IMR-90 (cell line): Measurements from ENCODE around the gene ORC5. TPM values are rescaled to one million over a fixed set of nuclear protein-coding genes. Genes with fewer than 3 reads are reported as not detected.

Experiments
- ATAC-seq: fragments of 200-7000 bp; cut with Tn5 transposase; 2 replicates; pipeline ENCODE4 v1.9.1; 2020; ENCODE audit warnings: low read depth, mild to moderate bottlenecking, moderate library complexity
- BruUV-seq: library from RNA; stranded (reverse); fragments of 400-500 nt; replicated peaks from 2 replicates; lab custom pipeline; 2021; lab: Mats Ljungman, UMichigan
- CTCF ChIA-PET: fragments of 300-600 bp; formaldehyde crosslinking; extraction: SDS; loops from one replicate; lab custom pipeline; 2021; ENCODE audit warnings: antibody characterized with exemption; lab: Yijun Ruan, JAX
- POLR2A ChIA-PET: fragments of 300-600 bp; sonication (Branson Sonifier 250); formaldehyde crosslinking; loops from one replicate; lab custom pipeline; 2022; ENCODE audit warnings: antibody characterized with exemption; ENCODE audit not compliant: unreplicated experiment; lab: Charles Lee
- DNase-seq: peaks from one replicate; pipeline ENCODE4 v3.0.0; 2013
- H2AFZ ChIP-seq: replicated peaks from 2 replicates; pipeline ENCODE3; 2013; ENCODE audit warnings: low read length, mild to moderate bottlenecking; ENCODE audit not compliant: poor library complexity
- H2AK5ac ChIP-seq: 2 replicates; pipeline ENCODE4 v1.6.1; 2013; ENCODE audit warnings: low read depth, low read length, inconsistent platforms
- H2AK9ac ChIP-seq: replicated peaks from 2 replicates; pipeline ENCODE3; 2013; ENCODE audit warnings: mild to moderate bottlenecking, low read depth, low read length, moderate library complexity; ENCODE audit not compliant: poor library complexity
- H2BK120ac ChIP-seq: 2 replicates; pipeline ENCODE4 v1.6.1; 2013; ENCODE audit warnings: low read depth, low read length, inconsistent platforms
- H2BK15ac ChIP-seq: 3 replicates; pipeline ENCODE4 v1.6.1; 2013; ENCODE audit warnings: low read depth, low read length, inconsistent platforms
- H2BK20ac ChIP-seq: 2 replicates; pipeline ENCODE4 v1.6.1; 2013; ENCODE audit warnings: low read depth, mild to moderate bottlenecking, inconsistent platforms, low read length, moderate library complexity
- H2BK5ac ChIP-seq: 2 replicates; pipeline ENCODE4 v1.6.1; 2013; ENCODE audit warnings: mild to moderate bottlenecking, low read depth, low read length, inconsistent platforms; ENCODE audit not compliant: poor library complexity, severe bottlenecking
- H3K14ac ChIP-seq: replicated peaks from 2 replicates; pipeline ENCODE4 v1.6.1; 2013; ENCODE audit warnings: low read depth, low read length, inconsistent platforms
- H3K18ac ChIP-seq: 2 replicates; pipeline ENCODE4 v1.6.1; 2013; ENCODE audit warnings: low read depth, low read length, control low read depth
- H3K23ac ChIP-seq: 2 replicates; pipeline ENCODE4 v1.6.1; 2013; ENCODE audit warnings: low read depth, low read length, inconsistent platforms
- H3K27ac ChIP-seq: 2 replicates; pipeline ENCODE4 v1.5.1; 2013; ENCODE audit warnings: mild to moderate bottlenecking, control low read depth, low read length; ENCODE audit not compliant: insufficient read depth
- H3K27me3 ChIP-seq: 2 replicates; pipeline ENCODE4 v1.6.1; 2013; ENCODE audit warnings: low read length; ENCODE audit not compliant: control insufficient read depth, insufficient read depth
- H3K36me3 ChIP-seq: 2 replicates; pipeline ENCODE4 v1.6.1; 2013; ENCODE audit warnings: low read length, mixed read lengths; ENCODE audit not compliant: control insufficient read depth, insufficient read depth
- H3K4ac ChIP-seq: 2 replicates; pipeline ENCODE4 v1.6.1; 2013; ENCODE audit warnings: low read depth, low read length, inconsistent platforms
- H3K4me1 ChIP-seq: 2 replicates; pipeline ENCODE4 v1.6.1; 2013; ENCODE audit warnings: low read length, mixed read lengths; ENCODE audit not compliant: control insufficient read depth, insufficient read depth
- H3K4me2 ChIP-seq: 2 replicates; pipeline ENCODE4 v1.6.1; 2013; ENCODE audit warnings: low read depth, mild to moderate bottlenecking, control low read depth, low read length, moderate library complexity
- H3K4me3 ChIP-seq: 2 replicates; pipeline ENCODE4 v1.5.1; 2013; ENCODE audit warnings: low read depth, mild to moderate bottlenecking, control low read depth, low read length, moderate library complexity; ENCODE audit not compliant: insufficient read depth
- H3K56ac ChIP-seq: 2 replicates; pipeline ENCODE4 v1.6.1; 2013; ENCODE audit warnings: low read length, inconsistent platforms; ENCODE audit not compliant: insufficient read depth; ENCODE audit errors: extremely low read depth
- H3K79me1 ChIP-seq, 2 experiments: 2 replicates each; pipeline ENCODE4 v1.6.1; 2013; ENCODE audit warnings: low read length in 2 of 2, inconsistent platforms in 1 of 2, low read depth in 1 of 2
- H3K9ac ChIP-seq: 2 replicates; pipeline ENCODE4 v1.6.1; 2013; ENCODE audit warnings: low read depth, low read length, control low read depth
- H3K9me1 ChIP-seq: 2 replicates; pipeline ENCODE4 v1.6.1; 2013; ENCODE audit warnings: low read length, inconsistent platforms; ENCODE audit not compliant: insufficient read depth
- H3K9me3 ChIP-seq: 2 replicates; pipeline ENCODE4 v1.6.1; 2013; ENCODE audit warnings: low read length; ENCODE audit not compliant: control insufficient read depth, insufficient read depth
- H4K20me1 ChIP-seq: 2 replicates; pipeline ENCODE4 v1.6.1; 2013; ENCODE audit warnings: low read length, inconsistent platforms; ENCODE audit not compliant: insufficient read depth
- H4K5ac ChIP-seq: 2 replicates; pipeline ENCODE4 v1.6.1; 2013; ENCODE audit warnings: mild to moderate bottlenecking, low read depth, low read length, control low read depth
- H4K8ac ChIP-seq, 2 experiments: 2 replicates each; pipeline ENCODE4 v1.6.1; 2013; ENCODE audit warnings: low read depth in 2 of 2, low read length in 2 of 2, control low read depth in 1 of 2, inconsistent platforms in 1 of 2
- H4K91ac ChIP-seq: 2 replicates; pipeline ENCODE4 v1.6.1; 2013; ENCODE audit warnings: low read depth, low read length, inconsistent platforms; ENCODE audit not compliant: insufficient read depth
- BHLHE40 ChIP-seq: fragments of 150-350 bp; IDR thresholded peaks from 2 replicates; pipeline ENCODE4 v1.6.1; 2016; ENCODE audit warnings: mild to moderate bottlenecking, low read depth, low read length
- CEBPB ChIP-seq: IDR thresholded peaks from 2 replicates; pipeline ENCODE4 v1.6.1; 2012; ENCODE audit warnings: low read depth, low read length, improper control_type of control experiment
- CHD1 ChIP-seq: IDR thresholded peaks from 2 replicates; pipeline ENCODE4 v1.6.1; 2012; ENCODE audit warnings: low read depth, low read length, improper control_type of control experiment
- CTCF ChIP-seq: conservative IDR thresholded peaks from 2 replicates; pipeline ENCODE4 v1.5.1; 2012; ENCODE audit warnings: mild to moderate bottlenecking, low read depth, low read length, improper control_type of control experiment
- ELK1 ChIP-seq: fragments of 150-350 bp; IDR thresholded peaks from 2 replicates; pipeline ENCODE4 v1.6.1; 2016; ENCODE audit warnings: low read depth, mild to moderate bottlenecking, low read length, moderate library complexity, borderline replicate concordance
- FOS ChIP-seq: fragments of 150-350 bp; IDR thresholded peaks from 2 replicates; pipeline ENCODE4 v1.6.1; 2016; ENCODE audit warnings: low read depth, low read length
- MAFK ChIP-seq: IDR thresholded peaks from 2 replicates; pipeline ENCODE4 v1.6.1; 2012; ENCODE audit warnings: low read depth, low read length, improper control_type of control experiment
- MAZ ChIP-seq: IDR thresholded peaks from 2 replicates; pipeline ENCODE4 v1.6.1; 2012; ENCODE audit warnings: low read depth, mild to moderate bottlenecking, low read length, improper control_type of control experiment, moderate library complexity, borderline replicate concordance
- MXI1 ChIP-seq: IDR thresholded peaks from 2 replicates; pipeline ENCODE4 v1.6.1; 2012; ENCODE audit warnings: low read depth, mild to moderate bottlenecking, low read length, moderate library complexity, borderline replicate concordance
- NFE2L2 ChIP-seq: fragments of 150-350 bp; IDR thresholded peaks from 2 replicates; pipeline ENCODE4 v1.6.1; 2016; ENCODE audit warnings: low read depth, mild to moderate bottlenecking, low read length
- POLR2A ChIP-seq: IDR thresholded peaks from 2 replicates; pipeline ENCODE4 v1.6.1; 2012; ENCODE audit warnings: mild to moderate bottlenecking, low read depth, low read length
- RAD21 ChIP-seq: IDR thresholded peaks from 2 replicates; pipeline ENCODE4 v1.6.1; 2012; ENCODE audit warnings: low read length, improper control_type of control experiment
- RCOR1 ChIP-seq: IDR thresholded peaks from 2 replicates; pipeline ENCODE4 v1.6.1; 2012; ENCODE audit warnings: mild to moderate bottlenecking, low read length, improper control_type of control experiment; ENCODE audit not compliant: insufficient replicate concordance
- RFX5 ChIP-seq: IDR thresholded peaks from 2 replicates; pipeline ENCODE4 v1.8.0; 2012; ENCODE audit warnings: low read depth, mild to moderate bottlenecking, low read length, moderate library complexity
- SMC3 ChIP-seq: fragments of 150-350 bp; IDR thresholded peaks from 2 replicates; pipeline ENCODE4 v1.6.1; 2016; ENCODE audit warnings: low read depth, mild to moderate bottlenecking, antibody characterized with exemption, low read length, moderate library complexity
- USF2 ChIP-seq: fragments of 150-350 bp; IDR thresholded peaks from 2 replicates; pipeline ENCODE4 v1.6.1; 2017; ENCODE audit warnings: mild to moderate bottlenecking, antibody characterized with exemption, low read length, low read depth
- WGBS, 2 experiments: methylation state at CpG; one replicate each; pipeline versions ENCODE4 v1.1.5 to v1.1.7; 2013; ENCODE audit warnings: missing lambda C conversion rate in 2 of 2; ENCODE audit not compliant: insufficient read length in 1 of 2; ENCODE audit errors: extremely low coverage in 2 of 2; 5-methylcytosine and 5-hydroxymethylcytosine counted together
- dilution Hi-C: fragments of 300-500 bp; cut with HindIII; formaldehyde crosslinking; loops from one replicate; pipeline ENCODE4 v1.14.3; 2018; ENCODE audit warnings: low sequenced_read_pairs; ENCODE audit not compliant: unreplicated experiment
- in situ Hi-C: fragments of 300-500 bp; cut with MboI; formaldehyde crosslinking; loops from 3 replicates; pipeline ENCODE4 v1.14.3; 2019; ENCODE audit warnings: low sequenced_read_pairs, inconsistent platforms, mixed read lengths
- intact Hi-C: fragments of 100-400 bp; cut with micrococcal nuclease; formaldehyde crosslinking; loops from 2 replicates; pipeline ENCODE4 v1.10.0; 2022
- polyA plus RNA-seq, 3 experiments: library from polyadenylated mRNA; depleted of rRNA; stranded (reverse); fragments of >200 nt; gene quantifications; 2 replicates each; pipeline ENCODE4 v1.2.3, GENCODE V29; 2012; ENCODE audit warnings: low replicate concordance in 1 of 3
- total RNA-seq: library from RNA; depleted of rRNA; stranded (reverse); fragments of >200 nt; gene quantifications from 2 replicates; pipeline ENCODE4 v1.2.3, GENCODE V29; 2012

Gene ORC5
- total and polyA plus RNA-seq, 2 of the 4 experiments (the other 2 are of a cell fraction) = 7.9 to 18.8 TPM

- Histone ChIP-seq H3K9ac (no peak overlapping the region), H3K4me2 (no peak overlapping the region), H3K18ac (no peak overlapping the region), H2BK15ac (no peak overlapping the region), H2BK5ac (no peak overlapping the region), H2AK5ac (no peak overlapping the region), H4K5ac (no peak overlapping the region), H3K27ac (no peak overlapping the region), H3K27me3 (no peaks in the 10 kb centered on the region), H2BK20ac (no peak overlapping the region), H3K14ac (no peak overlapping the region), H3K23ac (no peak overlapping the region), H3K79me1 (peaks cover 6% of the 10 kb centered on the region in 2 experiments; a peak in 1 of 4 replicates), H4K91ac (no peak overlapping the region), H3K4me3 (no peak overlapping the region), H2AFZ (no peak overlapping the region), H3K4ac (no peak overlapping the region), H2BK120ac (no peak overlapping the region), H3K4me1 (no peaks in the 10 kb centered on the region), H3K36me3 (peaks cover 11% of the 10 kb centered on the region; the same call in 1 of the 2 replicates), H3K56ac (no peak overlapping the region), H4K20me1 (no peaks in the 10 kb centered on the region), H2AK9ac (no peak overlapping the region), H3K9me3 (no peaks in the 10 kb centered on the region), H4K8ac (no peak overlapping the region), H3K9me1 (no peaks in the 10 kb centered on the region)
- POLR2A ChIA-PET = no interaction called here
- in situ Hi-C loops = no loop called here
- CTCF ChIA-PET = interaction anchor here (2.1 kb wide), 1 partner anchor 39 kb away, joined by 6 read pairs; no protein-coding TSS in a partner anchor
- WGBS, 2 experiments = no CpG with 5 or more reads among the region's 1 CpG
- no TSS peak for BruUV-seq
- DNase-seq (no peak), ATAC-seq (no peak)
- dilution Hi-C loops = no loop called here
- TF ChIP-seq MAZ (no peak), POLR2A (no peak), ELK1 (no peak), NFE2L2 (no peak), CEBPB (no peak), CTCF (no peak), FOS (no peak), RFX5 (no peak), MXI1 (no peak), CHD1 (no peak), USF2 (no peak), RCOR1 (no peak), RAD21 (no peak), MAFK (no peak), SMC3 (no peak), BHLHE40 (no peak)
- intact Hi-C loops = no loop called here
Measured at GRCh38 chr7:104192434-104192833, 15.4 kb downstream of the ORC5 start.
